ENCODE measurements around the gene N4BP2. TPM values are rescaled to one million over a fixed set of nuclear protein-coding genes. Genes with fewer than 3 reads are reported as not detected.

The N4BP2 gene
- total RNA-seq, 1 experiment from 2014 or later: 3.9 TPM

- H2AFZ ChIP-seq (ENCODE audit: low read length): no peak overlapping the region
- H3K27ac ChIP-seq (ENCODE audit: low read length): no peak overlapping the region
- POLR2A ChIA-PET (ENCODE audit: unreplicated experiment): no interaction called here
- no peaks in the 10 kb centered on the region for H3K9me3 ChIP-seq (ENCODE audit: low read length)
- intact Hi-C loops (cut with micrococcal nuclease): no loop called here
- H3K36me3 ChIP-seq (ENCODE audit: low read depth, low read length): no peaks in the 10 kb centered on the region
- no peaks in the 10 kb centered on the region for H3K27me3 ChIP-seq (ENCODE audit: low read length)
- H3K4me2 ChIP-seq (ENCODE audit: low read length): no peak overlapping the region
- H3K79me2 ChIP-seq (ENCODE audit: low read length): no peaks in the 10 kb centered on the region
- no peaks in the 10 kb centered on the region for H3F3A ChIP-seq (ENCODE audit: low read length, unreplicated experiment)
- no peak overlapping the region for H3K9ac ChIP-seq (ENCODE audit: low read length)
- no peak overlapping the region for H3K4me3 ChIP-seq (ENCODE audit: low read length)
- TF ChIP-seq EZH2phosphoT487 (IDR thresholded peaks at IDR 0.05; ENCODE audit: borderline replicate concordance, low read length) (no peak), EZH2 (IDR thresholded peaks at IDR 0.05; ENCODE audit: low read length, unreplicated experiment) (no peak), CTCF (conservative IDR thresholded peaks at IDR 0.05; ENCODE audit: low read depth, low read length) (no peak)
- H3K4me1 ChIP-seq (ENCODE audit: insufficient read depth, low read length): no peaks in the 10 kb centered on the region
- CTCF ChIA-PET: no interaction called here
- H3K9me2 ChIP-seq (replicated peaks; ENCODE audit: low read length): no peaks in the 10 kb centered on the region
- no peak for ATAC-seq
- no peaks in the 10 kb centered on the region for H4K20me1 ChIP-seq (ENCODE audit: low read length)
- no TSS peak for BruUV-seq (replicated peaks)
- no peak for DNase-seq
Observed at GRCh38 chr4:40168070-40168469, 111.4 kb downstream of the N4BP2 start.

GRCh38 chr4:40170588-40170987, 113.9 kb downstream of the N4BP2 start:
- Histone ChIP-seq H3K79me2 (ENCODE audit: low read length) (no peaks in the 10 kb centered on the region), H3F3A (ENCODE audit: low read length, unreplicated experiment) (no peaks in the 10 kb centered on the region), H3K36me3 (ENCODE audit: low read depth, low read length) (no peaks in the 10 kb centered on the region), H3K4me3 (ENCODE audit: low read length) (no peak overlapping the region), H3K9ac (ENCODE audit: low read length) (no peak overlapping the region), H3K27me3 (ENCODE audit: low read length) (no peaks in the 10 kb centered on the region), H3K9me3 (ENCODE audit: low read length) (no peaks in the 10 kb centered on the region), H3K9me2 (replicated peaks; ENCODE audit: low read length) (no peaks in the 10 kb centered on the region), H3K4me2 (ENCODE audit: low read length) (no peak overlapping the region), H2AFZ (ENCODE audit: low read length) (no peak overlapping the region), H3K27ac (ENCODE audit: low read length) (no peak overlapping the region), H3K4me1 (ENCODE audit: insufficient read depth, low read length) (no peaks in the 10 kb centered on the region), H4K20me1 (ENCODE audit: low read length) (no peaks in the 10 kb centered on the region)
- no TSS peak for BruUV-seq (replicated peaks)
- intact Hi-C loops (cut with micrococcal nuclease): no loop called here
- CTCF ChIA-PET: no interaction called here
- TF ChIP-seq CTCF (conservative IDR thresholded peaks at IDR 0.05; ENCODE audit: low read depth, low read length) (no peak), EZH2 (IDR thresholded peaks at IDR 0.05; ENCODE audit: low read length, unreplicated experiment) (no peak), EZH2phosphoT487 (IDR thresholded peaks at IDR 0.05; ENCODE audit: borderline replicate concordance, low read length) (no peak)
- ATAC-seq: no peak
- POLR2A ChIA-PET (ENCODE audit: unreplicated experiment): no interaction called here
- DNase-seq: no peak

- Histone ChIP-seq H3K27ac (ENCODE audit: low read length) (no peak overlapping the region), H3K9me2 (replicated peaks; ENCODE audit: low read length) (no peaks in the 10 kb centered on the region), H2AFZ (ENCODE audit: low read length) (no peak overlapping the region), H3K79me2 (ENCODE audit: low read length) (no peaks in the 10 kb centered on the region), H3K4me1 (ENCODE audit: insufficient read depth, low read length) (no peaks in the 10 kb centered on the region), H3K4me3 (ENCODE audit: low read length) (no peak overlapping the region), H3K4me2 (ENCODE audit: low read length) (no peak overlapping the region), H3K9me3 (ENCODE audit: low read length) (no peaks in the 10 kb centered on the region), H3F3A (ENCODE audit: low read length, unreplicated experiment) (no peaks in the 10 kb centered on the region), H3K9ac (ENCODE audit: low read length) (no peak overlapping the region), H4K20me1 (ENCODE audit: low read length) (no peaks in the 10 kb centered on the region), H3K27me3 (ENCODE audit: low read length) (no peaks in the 10 kb centered on the region), H3K36me3 (ENCODE audit: low read depth, low read length) (no peaks in the 10 kb centered on the region)
- BruUV-seq (replicated peaks): no TSS peak
- TF ChIP-seq EZH2phosphoT487 (IDR thresholded peaks at IDR 0.05; ENCODE audit: borderline replicate concordance, low read length): no peak
- no peak for TF ChIP-seq CTCF (conservative IDR thresholded peaks at IDR 0.05; ENCODE audit: low read depth, low read length)
- TF ChIP-seq EZH2 (IDR thresholded peaks at IDR 0.05; ENCODE audit: low read length, unreplicated experiment): no peak
- ATAC-seq: no peak
- POLR2A ChIA-PET (ENCODE audit: unreplicated experiment): no interaction called here
- intact Hi-C loops (cut with micrococcal nuclease): no loop called here
- no peak for DNase-seq
- CTCF ChIA-PET: no interaction called here
Observed at GRCh38 chr4:40173470-40173875, 116.8 kb downstream of the N4BP2 start.

Measured in PC-3 (cell line).